Loucy (cell line): ENCODE data around the gene SELENBP1.

Experiments used
- H2AFZ ChIP-seq: fragments of 200-600 bp; sonication (generic); 2 replicates; pipeline ENCODE4 v1.6.0; 2016; ENCODE audit warnings: antibody characterized with exemption, mild to moderate bottlenecking, low read length, moderate library complexity
- H3F3A ChIP-seq: fragments of 200-600 bp; 2 replicates; pipeline ENCODE4 v1.6.0; 2016; ENCODE audit warnings: antibody characterized with exemption, low read depth, mild to moderate bottlenecking
- H3K27me3 ChIP-seq: fragments of 200-600 bp; sonication (generic); 2 replicates; pipeline ENCODE4 v1.6.1; 2014; ENCODE audit warnings: low read length, mild to moderate bottlenecking; ENCODE audit not compliant: insufficient read depth, poor library complexity, severe bottlenecking
- H3K36me3 ChIP-seq: fragments of 200-600 bp; sonication (generic); 2 replicates; pipeline ENCODE4 v1.6.1; 2016; ENCODE audit warnings: low read length; ENCODE audit not compliant: insufficient read depth
- H3K4me1 ChIP-seq: fragments of 200-600 bp; sonication (generic); 2 replicates; pipeline ENCODE4 v1.5.1; 2014; ENCODE audit warnings: low read length, mild to moderate bottlenecking; ENCODE audit not compliant: insufficient read depth, poor library complexity, severe bottlenecking
- H3K4me2 ChIP-seq: fragments of 200-600 bp; sonication (generic); 2 replicates; pipeline ENCODE4 v1.6.0; 2014; ENCODE audit warnings: antibody characterized with exemption, low read length, low read depth, mild to moderate bottlenecking; ENCODE audit not compliant: poor library complexity, severe bottlenecking
- H3K4me3 ChIP-seq: fragments of 200-600 bp; sonication (generic); 2 replicates; pipeline ENCODE4 v1.5.1; 2014; ENCODE audit warnings: low read length, mild to moderate bottlenecking, mixed read lengths; ENCODE audit not compliant: poor library complexity, severe bottlenecking
- H3K79me2 ChIP-seq: fragments of 200-600 bp; sonication (generic); 2 replicates; pipeline ENCODE4 v1.6.1; 2014; ENCODE audit warnings: low read length; ENCODE audit not compliant: insufficient read depth
- H3K9ac ChIP-seq: fragments of 200-600 bp; sonication (generic); 2 replicates; pipeline ENCODE4 v1.6.0; 2014; ENCODE audit warnings: mild to moderate bottlenecking, low read depth, low read length, moderate library complexity; ENCODE audit not compliant: poor library complexity, severe bottlenecking
- H3K9me2 ChIP-seq: fragments of 200-600 bp; sonication (generic); replicated peaks from 2 replicates; pipeline ENCODE4 v1.6.1; 2016; ENCODE audit warnings: low read depth, low read length, mixed read lengths
- H3K9me3 ChIP-seq: fragments of 200-600 bp; sonication (generic); 2 replicates; pipeline ENCODE4 v1.6.1; 2014; ENCODE audit warnings: mild to moderate bottlenecking, antibody characterized with exemption, low read length, low read depth; ENCODE audit not compliant: insufficient read depth
- H4K20me1 ChIP-seq: fragments of 200-600 bp; sonication (generic); 2 replicates; pipeline ENCODE4 v1.6.0; 2014; ENCODE audit warnings: antibody characterized with exemption, low read length, mild to moderate bottlenecking; ENCODE audit not compliant: insufficient read depth, poor library complexity, severe bottlenecking
- EZH2phosphoT487 ChIP-seq: fragments of 200-600 bp; IDR thresholded peaks from 2 replicates; pipeline ENCODE4 v1.6.1; 2018; ENCODE audit warnings: antibody characterized with exemption, mild to moderate bottlenecking, moderate library complexity, borderline replicate concordance
- TF ChIP-seq, protein P1 (sequence below): fragments of 200-600 bp; sonication (generic); conservative IDR thresholded peaks from 2 replicates; pipeline ENCODE4 v1.5.1; 2014; ENCODE audit warnings: mild to moderate bottlenecking, antibody characterized with exemption, low read length

SELENBP1 gene

GRCh38 chr1:151340870-151341754 is 31.4 kb downstream of the SELENBP1 start:
- Histone ChIP-seq H3K9me3 (no peaks in the 10 kb centered on the region), H3K9me2 (no peaks in the 10 kb centered on the region), H3K79me2 (peaks cover 27% of the 10 kb centered on the region), H4K20me1 (peaks cover 23% of the 10 kb centered on the region), H3K4me2 (no peak overlapping the region), H3K9ac (no peak overlapping the region), H3K4me1 (peaks cover 22% of the 10 kb centered on the region), H2AFZ (no peak overlapping the region), H3K4me3 (no peak overlapping the region), H3F3A (peaks cover 12% of the 10 kb centered on the region), H3K36me3 (peaks cover 28% of the 10 kb centered on the region; the same call in 1 of the 2 replicates), H3K27me3 (no peaks in the 10 kb centered on the region)
- TF ChIP-seq, protein P1, sequence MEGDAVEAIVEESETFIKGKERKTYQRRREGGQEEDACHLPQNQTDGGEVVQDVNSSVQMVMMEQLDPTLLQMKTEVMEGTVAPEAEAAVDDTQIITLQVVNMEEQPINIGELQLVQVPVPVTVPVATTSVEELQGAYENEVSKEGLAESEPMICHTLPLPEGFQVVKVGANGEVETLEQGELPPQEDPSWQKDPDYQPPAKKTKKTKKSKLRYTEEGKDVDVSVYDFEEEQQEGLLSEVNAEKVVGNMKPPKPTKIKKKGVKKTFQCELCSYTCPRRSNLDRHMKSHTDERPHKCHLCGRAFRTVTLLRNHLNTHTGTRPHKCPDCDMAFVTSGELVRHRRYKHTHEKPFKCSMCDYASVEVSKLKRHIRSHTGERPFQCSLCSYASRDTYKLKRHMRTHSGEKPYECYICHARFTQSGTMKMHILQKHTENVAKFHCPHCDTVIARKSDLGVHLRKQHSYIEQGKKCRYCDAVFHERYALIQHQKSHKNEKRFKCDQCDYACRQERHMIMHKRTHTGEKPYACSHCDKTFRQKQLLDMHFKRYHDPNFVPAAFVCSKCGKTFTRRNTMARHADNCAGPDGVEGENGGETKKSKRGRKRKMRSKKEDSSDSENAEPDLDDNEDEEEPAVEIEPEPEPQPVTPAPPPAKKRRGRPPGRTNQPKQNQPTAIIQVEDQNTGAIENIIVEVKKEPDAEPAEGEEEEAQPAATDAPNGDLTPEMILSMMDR = peak; percentile 86
- TF ChIP-seq EZH2phosphoT487 = no peak

- no peak overlapping the region for H3K4me3 ChIP-seq
- H3K27me3 ChIP-seq = no peaks in the 10 kb centered on the region
- H4K20me1 ChIP-seq = no peaks in the 10 kb centered on the region
Observed at GRCh38 chr1:151336556-151336955, 35.9 kb downstream of the SELENBP1 start.

GRCh38 chr1:151334822-151335221 is 37.7 kb downstream of the SELENBP1 start:
- TF ChIP-seq EZH2phosphoT487 = no peak
- TF ChIP-seq, protein P1 = no peak
- no peaks in the 10 kb centered on the region for H3K36me3 ChIP-seq
- no peaks in the 10 kb centered on the region for H4K20me1 ChIP-seq
- no peaks in the 10 kb centered on the region for H3K79me2 ChIP-seq
- H3K4me2 ChIP-seq = no peak overlapping the region
- no peaks in the 10 kb centered on the region for H3K9me2 ChIP-seq
- no peak overlapping the region for H3K9ac ChIP-seq
- H3K4me1 ChIP-seq = no peaks in the 10 kb centered on the region
- H3F3A ChIP-seq = no peaks in the 10 kb centered on the region; the same call in 1 of the 2 replicates
- H3K27me3 ChIP-seq = no peaks in the 10 kb centered on the region
- H3K9me3 ChIP-seq = no peaks in the 10 kb centered on the region
- H3K4me3 ChIP-seq = no peak overlapping the region
- H2AFZ ChIP-seq = no peak overlapping the region

More at GRCh38 chr1:151336556-151336955, 35.9 kb downstream of the SELENBP1 start:
- Histone ChIP-seq H3K4me2 (no peak overlapping the region), H3F3A (peaks cover 6% of the 10 kb centered on the region), H3K36me3 (no peaks in the 10 kb centered on the region), H3K9me3 (no peaks in the 10 kb centered on the region), H3K9ac (no peak overlapping the region), H3K79me2 (no peaks in the 10 kb centered on the region), H3K9me2 (no peaks in the 10 kb centered on the region), H2AFZ (no peak overlapping the region), H3K4me1 (peaks cover 3% of the 10 kb centered on the region)
- TF ChIP-seq EZH2phosphoT487 = no peak
- TF ChIP-seq, protein P1 = no peak
